Fibroblast of the conjunctiva (primary cell): Measurements from ENCODE around the gene MYPOP.
A peak's percentile ranks its signal among the peaks of the same experiment; 100 is the strongest.

Source experiments
- DNase-seq: peaks from one replicate; pipeline ENCODE4 v3.0.0-alpha.2; 2010; ENCODE audit warnings: low read depth

The MYPOP gene

GRCh38 chr19:45863335-45863839 lies 39.0 kb downstream of the MYPOP start:
- no peak for DNase-seq

DNA sequence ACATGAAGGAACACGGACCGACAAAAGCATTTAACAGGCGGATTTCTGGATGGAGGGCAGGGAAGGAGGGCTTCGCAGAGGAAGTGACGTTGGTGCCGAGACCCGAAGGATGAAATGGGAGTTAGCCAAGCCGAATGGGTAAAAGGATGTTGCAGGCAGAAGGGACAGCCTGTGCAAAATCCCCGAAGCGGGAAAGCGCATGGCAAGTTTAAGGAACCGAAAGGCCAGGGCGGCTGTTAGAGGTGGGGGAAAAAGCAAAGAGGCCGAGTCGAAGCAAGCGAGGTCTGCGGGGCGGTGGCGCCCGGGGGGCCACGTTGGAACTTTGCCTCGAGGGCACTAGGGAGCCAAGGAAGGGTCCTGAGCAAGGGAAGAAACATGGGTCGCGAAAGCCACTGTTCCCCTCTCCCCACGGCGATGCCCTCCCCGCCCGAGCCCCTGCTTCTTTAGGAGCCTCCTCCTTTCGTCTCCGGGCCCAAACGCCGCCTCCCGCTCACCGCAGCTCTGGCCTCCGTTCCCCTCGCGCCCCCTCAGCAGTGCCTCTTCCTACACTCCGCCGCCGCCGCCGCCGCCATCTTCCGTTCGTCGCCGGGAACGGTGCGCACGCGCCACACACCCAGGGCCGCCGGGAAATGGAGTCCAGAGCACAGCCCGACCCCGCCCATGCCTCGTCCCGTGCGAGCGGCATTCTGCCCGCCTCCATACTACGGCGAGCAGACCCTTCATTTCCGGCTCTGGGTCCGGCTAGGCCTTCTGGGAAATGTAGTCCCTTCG lies 39.7 kb downstream of the MYPOP start, which contains the start of gene SYMPK:
SYMPK (minus strand) TSS at position 584 of the 771 bp plus-strand sequence. CDS start 8,652 bp downstream, outside the sequence.
- DNase-seq: peak; percentile 95

GRCh38 chr19:45862271-45862563 lies 40.2 kb downstream of the MYPOP start:
- DNase-seq: no peak

- DNase-seq: no peak
Measured at GRCh38 chr19:45860359-45861259, 41.8 kb downstream of the MYPOP start.

- DNase-seq: no peak
Measured at GRCh38 chr19:45854167-45854778, 48.1 kb downstream of the MYPOP start.

DNA sequence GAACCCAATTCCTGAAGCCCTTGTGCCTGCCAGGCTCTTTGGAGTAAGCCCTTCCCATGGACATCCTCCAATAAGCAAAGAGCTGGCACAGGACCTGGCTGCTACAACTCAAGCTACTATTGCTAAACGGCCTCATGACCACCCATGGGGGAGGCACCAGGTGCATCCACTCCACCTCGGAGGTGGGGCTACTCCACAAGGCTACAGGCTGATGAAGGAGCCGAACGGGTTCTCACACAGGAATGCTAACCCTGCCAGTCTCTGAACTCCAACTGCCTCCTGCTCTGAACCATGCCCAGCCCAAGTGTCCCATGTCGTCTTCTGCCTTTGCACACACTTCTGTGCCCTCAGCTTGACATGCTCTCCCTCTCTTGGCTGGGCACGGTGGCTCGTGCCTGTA lies 49.4 kb downstream of the MYPOP start:
- no peak for DNase-seq

GRCh38 chr19:45852145-45852750 lies 50.2 kb downstream of the MYPOP start:
- DNase-seq: no peak

DNA sequence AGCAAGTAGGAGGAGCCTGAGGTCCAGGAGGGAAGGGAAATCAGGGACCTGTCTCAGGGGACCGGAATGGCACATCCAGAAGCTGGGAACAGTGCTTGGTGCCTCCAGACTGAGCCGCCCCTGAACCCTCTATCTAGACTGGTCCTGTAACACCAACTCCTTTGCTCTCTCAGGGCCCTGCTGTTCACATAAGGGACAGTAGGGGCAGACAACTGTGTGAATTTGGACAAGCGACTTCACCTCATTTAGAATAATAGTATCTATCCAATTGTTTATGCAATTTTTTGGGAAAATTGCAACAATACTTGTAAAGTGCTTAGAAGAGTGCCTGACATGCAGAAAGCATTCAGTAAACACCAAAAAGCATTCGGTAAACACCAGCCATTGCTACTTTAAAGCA lies 53.5 kb downstream of the MYPOP start:
- no peak for DNase-seq

- DNase-seq: no peak
Measured at GRCh38 chr19:45847663-45848062, 54.8 kb downstream of the MYPOP start.

- DNase-seq: no peak
Measured at GRCh38 chr19:45842198-45842597, 60.2 kb downstream of the MYPOP start.
